Ishikawa (cell line): ENCODE measurements around the gene TM9SF2.

Source experiments
- CEBPB ChIP-seq: IDR thresholded peaks from 2 replicates; pipeline ENCODE4 v1.6.1; 2012
- CREB1 ChIP-seq: IDR thresholded peaks from 2 replicates; pipeline ENCODE4 v1.6.1; 2012; ENCODE audit warnings: low read depth
- EGR1 ChIP-seq: IDR thresholded peaks from 2 replicates; pipeline ENCODE4 v1.6.1; 2012
- EP300 ChIP-seq: IDR thresholded peaks from 2 replicates; pipeline ENCODE4 v1.6.1; 2012; ENCODE audit warnings: borderline replicate concordance
- FOXM1 ChIP-seq: IDR thresholded peaks from 2 replicates; pipeline ENCODE4 v1.6.1; 2012; ENCODE audit warnings: low read depth, borderline replicate concordance
- MAX ChIP-seq: IDR thresholded peaks from 2 replicates; pipeline ENCODE4 v1.6.1; 2012
- NFIC ChIP-seq: IDR thresholded peaks from 2 replicates; pipeline ENCODE4 v1.6.1; 2012
- RAD21 ChIP-seq: IDR thresholded peaks from 2 replicates; pipeline ENCODE4 v1.6.1; 2012; ENCODE audit warnings: low read depth
- REST ChIP-seq: IDR thresholded peaks from 2 replicates; pipeline ENCODE4 v1.6.1; 2012; ENCODE audit warnings: low read depth, mild to moderate bottlenecking
- TAF1 ChIP-seq: IDR thresholded peaks from 2 replicates; pipeline ENCODE4 v1.6.1; 2012; ENCODE audit warnings: low read depth, mild to moderate bottlenecking
- TCF12 ChIP-seq: IDR thresholded peaks from 2 replicates; pipeline ENCODE4 v1.6.1; 2012; ENCODE audit warnings: low read depth
- TEAD4 ChIP-seq: IDR thresholded peaks from 2 replicates; pipeline ENCODE4 v1.6.1; 2012
- USF1 ChIP-seq: IDR thresholded peaks from 2 replicates; pipeline ENCODE4 v1.6.1; 2012
- YY1 ChIP-seq: IDR thresholded peaks from 2 replicates; pipeline ENCODE4 v1.6.1; 2012; ENCODE audit warnings: low read depth
- ZBTB7A ChIP-seq: IDR thresholded peaks from 2 replicates; pipeline ENCODE4 v1.6.1; 2012; ENCODE audit warnings: low read depth

The TM9SF2 gene

DNA sequence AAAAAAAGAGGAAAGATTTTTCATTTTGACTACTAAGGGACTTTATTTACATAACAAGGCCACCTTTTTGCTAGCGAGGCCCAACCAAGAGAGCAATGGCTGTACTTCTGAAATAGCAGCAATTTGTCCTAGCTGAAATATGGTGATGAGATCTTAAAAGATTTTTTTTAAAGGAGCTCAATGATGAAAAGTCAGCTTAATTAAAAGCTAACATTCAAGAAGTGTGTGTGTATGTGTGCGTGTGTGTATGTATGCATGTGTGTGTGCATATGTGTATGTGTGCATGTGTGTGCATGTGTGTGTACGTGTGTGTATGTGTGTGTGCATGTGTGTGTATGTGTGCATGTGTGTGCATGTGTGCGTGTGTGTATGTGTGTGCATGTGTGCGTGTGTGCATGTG is 24.6 kb upstream of the TM9SF2 start:
- TF ChIP-seq MAX (no peak), YY1 (no peak), TCF12 (no peak), EP300 (no peak), CEBPB (no peak), REST (no peak), FOXM1 (no peak), EGR1 (no peak), ZBTB7A (no peak), USF1 (no peak), TEAD4 (no peak), CREB1 (no peak), NFIC (no peak)

GRCh38 chr13:99477493-99477892 is 23.8 kb upstream of the TM9SF2 start:
- no peak for TF ChIP-seq NFIC
- TF ChIP-seq CREB1 = no peak

DNA sequence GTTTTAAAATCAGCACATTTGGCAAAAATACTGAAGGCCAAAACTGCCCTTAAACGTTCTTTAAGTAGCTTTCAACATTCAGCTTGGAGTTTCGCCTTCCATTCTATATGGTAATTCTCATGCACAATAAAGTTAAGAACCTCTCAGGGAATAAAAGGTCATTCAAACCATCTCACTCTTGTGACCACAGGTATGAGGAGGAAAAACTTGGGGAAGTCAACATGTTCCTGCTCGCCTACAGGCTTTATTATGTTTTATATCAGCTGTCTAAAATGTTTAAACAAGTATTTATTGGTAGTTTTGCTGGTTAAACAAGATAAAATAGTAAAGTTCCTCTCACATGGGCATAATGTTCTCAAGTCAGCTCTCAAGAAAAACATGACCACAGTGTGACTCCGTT is 19.9 kb upstream of the TM9SF2 start:
- no peak for TF ChIP-seq TCF12
- no peak for TF ChIP-seq CREB1
- TF ChIP-seq REST = no peak
- TF ChIP-seq MAX = no peak
- TF ChIP-seq TEAD4 = no peak
- no peak for TF ChIP-seq NFIC
- no peak for TF ChIP-seq CEBPB
- TF ChIP-seq TAF1 = no peak
- TF ChIP-seq EGR1 = no peak
- no peak for TF ChIP-seq RAD21
- TF ChIP-seq ZBTB7A = no peak
- TF ChIP-seq EP300 = no peak
- TF ChIP-seq USF1 = no peak
- TF ChIP-seq YY1 = no peak
- no peak for TF ChIP-seq FOXM1

GRCh38 chr13:99484473-99484872 is 16.8 kb upstream of the TM9SF2 start:
- TF ChIP-seq TEAD4 (no peak), RAD21 (no peak), YY1 (no peak), EGR1 (no peak), MAX (no peak), NFIC (no peak), TAF1 (no peak), CEBPB (no peak), ZBTB7A (no peak), TCF12 (no peak), FOXM1 (no peak), CREB1 (no peak), USF1 (no peak), REST (no peak), EP300 (no peak)
